Lung (tissue), 13 donors: ENCODE measurements around the gene AGMAT. TPM values are rescaled to one million over a fixed set of nuclear protein-coding genes. Genes with fewer than 3 reads are reported as not detected.

Experiments
- ATAC-seq: fragments of 200-7000 bp; cut with Tn5 transposase; one replicate; pipeline ENCODE4 v1.9.1; 2020; ENCODE audit warnings: moderate number of reproducible peaks; ENCODE audit not compliant: insufficient read depth, low FRiP score
- DNase-seq, 3 donors: peaks; one replicate each; pipeline ENCODE4 v3.0.0-alpha.2; 2013 to 2017
- H3K27ac ChIP-seq, 2 donors: one replicate each; pipeline ENCODE4 v1.5.1; 2013; ENCODE audit warnings: mild to moderate bottlenecking in 2 of 2, moderate library complexity in 2 of 2, control low read depth in 1 of 2, inconsistent platforms in 1 of 2, low read depth in 1 of 2, low read length in 1 of 2
- H3K27me3 ChIP-seq, 3 donors: one replicate each; pipeline ENCODE4 v1.5.1; 2013; ENCODE audit warnings: low read length in 2 of 3; ENCODE audit not compliant: control insufficient read depth in 3 of 3, insufficient read depth in 3 of 3
- H3K36me3 ChIP-seq, 4 donors: one replicate each; pipeline ENCODE4 v1.5.1; 2013; ENCODE audit warnings: low read length in 4 of 4, mild to moderate bottlenecking in 1 of 4, moderate library complexity in 1 of 4; ENCODE audit not compliant: control insufficient read depth in 4 of 4, insufficient read depth in 4 of 4
- H3K4me1 ChIP-seq, 5 donors: one replicate each; pipeline ENCODE4 v1.5.1; 2013; ENCODE audit warnings: low read length in 5 of 5, mild to moderate bottlenecking in 2 of 5, moderate library complexity in 1 of 5; ENCODE audit not compliant: control insufficient read depth in 5 of 5, insufficient read depth in 5 of 5
- H3K4me3 ChIP-seq: one replicate; pipeline ENCODE4 v1.5.1; 2013; ENCODE audit warnings: mild to moderate bottlenecking, control low read depth, moderate library complexity
- H3K9ac ChIP-seq, 2 donors: one replicate each; pipeline ENCODE4 v1.5.1; 2013; ENCODE audit warnings: low read length in 2 of 2, control low read depth in 1 of 2; ENCODE audit not compliant: insufficient read depth in 1 of 2
- H3K9me3 ChIP-seq, 4 donors: one replicate each; pipeline ENCODE4 v1.5.1; 2013; ENCODE audit warnings: low read length in 3 of 4, mild to moderate bottlenecking in 1 of 4, moderate library complexity in 1 of 4; ENCODE audit not compliant: control insufficient read depth in 4 of 4, insufficient read depth in 3 of 4
- CTCF ChIP-seq: IDR thresholded peaks from 2 replicates; pipeline ENCODE4 v1.5.1; 2012; ENCODE audit warnings: mild to moderate bottlenecking; ENCODE audit errors: control extremely low read depth, extremely low read depth
- WGBS, 2 donors: extraction: QIAGEN DNeasy Blood & Tissue Kit; methylation state at CpG; one replicate each; pipeline ENCODE4 v1.1.7; 2013; 5-methylcytosine and 5-hydroxymethylcytosine counted together
- polyA plus RNA-seq, 2 donors: library from polyadenylated mRNA; stranded (reverse); fragments of 200-250 nt; gene quantifications; one replicate each; pipeline ENCODE4 v1.2.1, GENCODE V29; 2013
- small RNA-seq: library from RNA; depleted of rRNA; stranded (forward); fragments of <200 nt; gene quantifications from one replicate; pipeline ENCODE3, GENCODE V24; 2014; ENCODE audit warnings: low replicate concordance
- total RNA-seq, 2 donors: library from RNA; depleted of rRNA in 1 of 2; stranded (reverse); fragments of >200 nt in 1 of 2; gene quantifications; one replicate each; pipeline ENCODE4 v1.2.1, GENCODE V29; 2014 to 2021
- donor health status: control.
- donor health status: control.
- donor health status: Bipolar disorder and iron deficiency.
- donor health status: healthy.
- donor health status: DM: yes; HTN: yes; CAD: no.

AGMAT gene
- total and polyA plus RNA-seq, 4 donors, result 0.08 to 0.46 (median 0.31) TPM

GRCh38 chr1:15522551-15522950 is 62.3 kb downstream of the AGMAT start:
- ATAC-seq (no peak), DNase-seq (no peak)
- Histone ChIP-seq H3K9ac (peak overlapping the region in 1 of 2 donors; percentile 47), H3K36me3 (peaks cover 0 to 5% (median 3%) of the 10 kb centered on the region in 4 donors), H3K27me3 (no peaks in the 10 kb centered on the region), H3K27ac (no peak overlapping the region), H3K9me3 (no peaks in the 10 kb centered on the region), H3K4me1 (peaks cover 0 to 25% (median 11%) of the 10 kb centered on the region in 5 donors), H3K4me3 (no peak overlapping the region)
- WGBS, 2 donors, result 95 to 98% methylated on average over 4 of the region's 4 CpGs
- no peak for TF ChIP-seq CTCF

Small RNA genes within 50 kb of the gene (small RNA-seq; reads per million reads assigned to genes)
- gene CD24P1, result not detected
- gene RNU7-179P, result not detected
- gene SCARNA21B, result 0.06 reads per million

Other genes with a start within 250 kb of the AGMAT start
- 100 to 1,000 TPM in 1 of 2 donors, 10 to 100 TPM in 1; 28.2 to 107 TPM for gene EFHD2, start 175.2 kb downstream of the AGMAT start, total RNA-seq
- gene EFHD2, start 175.2 kb downstream of the AGMAT start, polyA plus RNA-seq, result 100 to 1,000 TPM in 1 of 2 donors, 10 to 100 TPM in 1; 73.6 to 175 TPM
- 1 to 10 TPM in 1 of 2 donors, not detected in 1; 4.6 TPM for gene CTRC, start 146.6 kb downstream of the AGMAT start, total RNA-seq
- gene CTRC, start 146.6 kb downstream of the AGMAT start, polyA plus RNA-seq, result under 1 TPM; 0.48 to 0.81 TPM
- gene CELA2A, start 128.3 kb downstream of the AGMAT start, total RNA-seq, result 1 to 10 TPM in 1 of 2 donors, not detected in 1; 1.5 TPM
- under 1 TPM; 0.11 to 0.20 TPM for gene CELA2A, start 128.3 kb downstream of the AGMAT start, polyA plus RNA-seq
- 1 to 10 TPM in 1 of 2 donors, under 1 TPM in 1; 0.63 to 1.3 TPM for gene CELA2B, start 108.9 kb downstream of the AGMAT start, total RNA-seq
- not detected for gene CELA2B, start 108.9 kb downstream of the AGMAT start, polyA plus RNA-seq
- gene CASP9, start 60.8 kb downstream of the AGMAT start, total RNA-seq, result 10 to 100 TPM; 13.3 to 16.6 TPM
- gene CASP9, start 60.8 kb downstream of the AGMAT start, polyA plus RNA-seq, result 10 to 100 TPM; 13.4 to 14.1 TPM
- gene DNAJC16, start 58.2 kb downstream of the AGMAT start, total RNA-seq, result 10 to 100 TPM; 19.0 to 28.8 TPM
- gene DNAJC16, start 58.2 kb downstream of the AGMAT start, polyA plus RNA-seq, result 1 to 10 TPM; 4.8 to 6.5 TPM
- gene DDI2, start 32.4 kb upstream of the AGMAT start, total RNA-seq, result 10 to 100 TPM; 39.5 to 94.3 TPM
- 1 to 10 TPM; 7.2 to 8.8 TPM for gene DDI2, start 32.4 kb upstream of the AGMAT start, polyA plus RNA-seq
- 10 to 100 TPM; 32.5 to 79.2 TPM for gene PLEKHM2, start 99.3 kb upstream of the AGMAT start, total RNA-seq
- 10 to 100 TPM; 49.3 to 76.9 TPM for gene PLEKHM2, start 99.3 kb upstream of the AGMAT start, polyA plus RNA-seq
- gene SLC25A34, start 151.2 kb upstream of the AGMAT start, total RNA-seq, result 1 to 10 TPM; 1.6 to 4.2 TPM
- gene SLC25A34, start 151.2 kb upstream of the AGMAT start, polyA plus RNA-seq, result 1 to 10 TPM; 1.7 to 2.7 TPM
- not detected for gene TMEM82, start 157.4 kb upstream of the AGMAT start, total RNA-seq
- gene TMEM82, start 157.4 kb upstream of the AGMAT start, polyA plus RNA-seq, result not detected
- gene FBLIM1, start 173.7 kb upstream of the AGMAT start, total RNA-seq, result 10 to 100 TPM; 37.4 to 55.0 TPM
- 10 to 100 TPM; 15.8 to 26.2 TPM for gene FBLIM1, start 173.7 kb upstream of the AGMAT start, polyA plus RNA-seq
- gene UQCRHL, start 222.6 kb upstream of the AGMAT start, total RNA-seq, result 1 to 10 TPM; 1.1 to 4.6 TPM
- 1 to 10 TPM; 1.6 to 1.8 TPM for gene UQCRHL, start 222.6 kb upstream of the AGMAT start, polyA plus RNA-seq